OCI-LY7 (cell line): ENCODE results near the gene ARL13B.

Source experiments
- CTCF ChIP-seq: fragments of 200-600 bp; sonication (generic); conservative IDR thresholded peaks from 2 replicates; pipeline ENCODE4 v1.5.1; 2014; ENCODE audit warnings: mild to moderate bottlenecking, antibody characterized with exemption, low read length, moderate library complexity, mixed read lengths
- EZH2phosphoT487 ChIP-seq: fragments of 200-600 bp; sonication (generic); IDR thresholded peaks from 2 replicates; pipeline ENCODE4 v1.6.1; 2018; ENCODE audit warnings: low read depth, borderline replicate concordance, mild to moderate bottlenecking, mixed run types, antibody characterized with exemption, low read length, moderate library complexity, mixed read lengths

DNA sequence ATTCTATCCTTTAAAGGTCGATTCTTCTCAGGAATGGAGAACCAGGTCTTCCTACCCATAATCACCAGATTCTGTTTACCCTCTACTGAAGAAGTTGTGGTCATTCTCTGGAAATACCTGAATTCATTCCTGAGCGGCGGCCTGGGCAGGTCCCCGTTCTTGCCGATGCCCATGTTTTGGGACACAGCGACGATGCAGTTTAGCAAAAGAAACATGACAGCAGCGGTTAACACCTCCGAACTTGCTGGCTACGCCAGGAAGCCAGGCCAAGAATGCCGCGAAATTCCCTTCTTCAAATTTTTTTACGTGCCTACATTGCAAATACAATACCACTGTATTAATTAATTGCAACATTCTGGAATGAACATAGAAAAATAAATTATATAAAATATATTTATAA, 81.3 kb downstream of the ARL13B start:
- TF ChIP-seq CTCF (no peak), EZH2phosphoT487 (no peak)
